ENCODE data around the gene SETD2.

DNA sequence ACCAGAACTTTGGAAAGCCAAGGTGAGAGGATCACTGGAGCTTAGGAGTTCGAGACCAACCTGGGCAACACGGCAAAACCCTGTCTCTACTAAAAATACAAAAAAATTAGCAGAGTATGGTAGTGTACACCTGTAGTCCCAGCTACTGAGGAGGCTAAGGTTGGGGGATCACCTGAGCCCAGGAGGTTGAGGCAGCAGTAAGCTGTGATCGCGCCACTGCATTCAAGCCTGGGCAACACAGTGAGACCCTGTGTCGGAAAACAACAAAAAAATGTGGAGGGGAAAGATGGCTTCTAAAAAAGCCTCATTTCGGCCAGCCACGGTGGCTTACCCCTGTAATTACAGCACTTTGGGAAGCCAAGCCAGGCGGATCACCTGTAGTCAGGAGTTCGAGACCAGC, 54.5 kb downstream of the SETD2 start:
- TF ChIP-seq POLR2AphosphoS5 (IDR thresholded peaks at IDR 0.05; ENCODE audit: low read depth) (no peak), GABPA (IDR thresholded peaks at IDR 0.05; ENCODE audit: low read depth) (no peak), SPI1 (IDR thresholded peaks at IDR 0.05; ENCODE audit: borderline replicate concordance, low read depth) (no peak)
- TF ChIP-seq, protein P1, sequence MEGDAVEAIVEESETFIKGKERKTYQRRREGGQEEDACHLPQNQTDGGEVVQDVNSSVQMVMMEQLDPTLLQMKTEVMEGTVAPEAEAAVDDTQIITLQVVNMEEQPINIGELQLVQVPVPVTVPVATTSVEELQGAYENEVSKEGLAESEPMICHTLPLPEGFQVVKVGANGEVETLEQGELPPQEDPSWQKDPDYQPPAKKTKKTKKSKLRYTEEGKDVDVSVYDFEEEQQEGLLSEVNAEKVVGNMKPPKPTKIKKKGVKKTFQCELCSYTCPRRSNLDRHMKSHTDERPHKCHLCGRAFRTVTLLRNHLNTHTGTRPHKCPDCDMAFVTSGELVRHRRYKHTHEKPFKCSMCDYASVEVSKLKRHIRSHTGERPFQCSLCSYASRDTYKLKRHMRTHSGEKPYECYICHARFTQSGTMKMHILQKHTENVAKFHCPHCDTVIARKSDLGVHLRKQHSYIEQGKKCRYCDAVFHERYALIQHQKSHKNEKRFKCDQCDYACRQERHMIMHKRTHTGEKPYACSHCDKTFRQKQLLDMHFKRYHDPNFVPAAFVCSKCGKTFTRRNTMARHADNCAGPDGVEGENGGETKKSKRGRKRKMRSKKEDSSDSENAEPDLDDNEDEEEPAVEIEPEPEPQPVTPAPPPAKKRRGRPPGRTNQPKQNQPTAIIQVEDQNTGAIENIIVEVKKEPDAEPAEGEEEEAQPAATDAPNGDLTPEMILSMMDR (IDR thresholded peaks at IDR 0.05; ENCODE audit: insufficient read depth, low read length), result no peak
- TF ChIP-seq, protein P2, sequence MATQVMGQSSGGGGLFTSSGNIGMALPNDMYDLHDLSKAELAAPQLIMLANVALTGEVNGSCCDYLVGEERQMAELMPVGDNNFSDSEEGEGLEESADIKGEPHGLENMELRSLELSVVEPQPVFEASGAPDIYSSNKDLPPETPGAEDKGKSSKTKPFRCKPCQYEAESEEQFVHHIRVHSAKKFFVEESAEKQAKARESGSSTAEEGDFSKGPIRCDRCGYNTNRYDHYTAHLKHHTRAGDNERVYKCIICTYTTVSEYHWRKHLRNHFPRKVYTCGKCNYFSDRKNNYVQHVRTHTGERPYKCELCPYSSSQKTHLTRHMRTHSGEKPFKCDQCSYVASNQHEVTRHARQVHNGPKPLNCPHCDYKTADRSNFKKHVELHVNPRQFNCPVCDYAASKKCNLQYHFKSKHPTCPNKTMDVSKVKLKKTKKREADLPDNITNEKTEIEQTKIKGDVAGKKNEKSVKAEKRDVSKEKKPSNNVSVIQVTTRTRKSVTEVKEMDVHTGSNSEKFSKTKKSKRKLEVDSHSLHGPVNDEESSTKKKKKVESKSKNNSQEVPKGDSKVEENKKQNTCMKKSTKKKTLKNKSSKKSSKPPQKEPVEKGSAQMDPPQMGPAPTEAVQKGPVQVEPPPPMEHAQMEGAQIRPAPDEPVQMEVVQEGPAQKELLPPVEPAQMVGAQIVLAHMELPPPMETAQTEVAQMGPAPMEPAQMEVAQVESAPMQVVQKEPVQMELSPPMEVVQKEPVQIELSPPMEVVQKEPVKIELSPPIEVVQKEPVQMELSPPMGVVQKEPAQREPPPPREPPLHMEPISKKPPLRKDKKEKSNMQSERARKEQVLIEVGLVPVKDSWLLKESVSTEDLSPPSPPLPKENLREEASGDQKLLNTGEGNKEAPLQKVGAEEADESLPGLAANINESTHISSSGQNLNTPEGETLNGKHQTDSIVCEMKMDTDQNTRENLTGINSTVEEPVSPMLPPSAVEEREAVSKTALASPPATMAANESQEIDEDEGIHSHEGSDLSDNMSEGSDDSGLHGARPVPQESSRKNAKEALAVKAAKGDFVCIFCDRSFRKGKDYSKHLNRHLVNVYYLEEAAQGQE (IDR thresholded peaks at IDR 0.05; ENCODE audit: insufficient replicate concordance, low read depth), result no peak

Measured in HL-60 (cell line).